IMR-90 (cell line): ENCODE data around the gene WFDC13. TPM values are rescaled to one million over a fixed set of nuclear protein-coding genes. Genes with fewer than 3 reads are reported as not detected.

Source experiments
- ATAC-seq: fragments of 200-7000 bp; cut with Tn5 transposase; 2 replicates; pipeline ENCODE4 v1.9.1; 2020; ENCODE audit warnings: low read depth, mild to moderate bottlenecking, moderate library complexity
- BruUV-seq: library from RNA; stranded (reverse); fragments of 400-500 nt; replicated peaks from 2 replicates; lab custom pipeline; 2021; lab: Mats Ljungman, UMichigan
- CTCF ChIA-PET: fragments of 300-600 bp; formaldehyde crosslinking; extraction: SDS; loops from one replicate; lab custom pipeline; 2021; ENCODE audit warnings: antibody characterized with exemption; lab: Yijun Ruan, JAX
- POLR2A ChIA-PET: fragments of 300-600 bp; sonication (Branson Sonifier 250); formaldehyde crosslinking; loops from one replicate; lab custom pipeline; 2022; ENCODE audit warnings: antibody characterized with exemption; ENCODE audit not compliant: unreplicated experiment; lab: Charles Lee
- DNase-seq: peaks from one replicate; pipeline ENCODE4 v3.0.0; 2013
- H2AFZ ChIP-seq: replicated peaks from 2 replicates; pipeline ENCODE3; 2013; ENCODE audit warnings: low read length, mild to moderate bottlenecking; ENCODE audit not compliant: poor library complexity
- H2AK5ac ChIP-seq: 2 replicates; pipeline ENCODE4 v1.6.1; 2013; ENCODE audit warnings: low read depth, low read length, inconsistent platforms
- H2AK9ac ChIP-seq: replicated peaks from 2 replicates; pipeline ENCODE3; 2013; ENCODE audit warnings: mild to moderate bottlenecking, low read depth, low read length, moderate library complexity; ENCODE audit not compliant: poor library complexity
- H2BK120ac ChIP-seq: 2 replicates; pipeline ENCODE4 v1.6.1; 2013; ENCODE audit warnings: low read depth, low read length, inconsistent platforms
- H2BK15ac ChIP-seq: 3 replicates; pipeline ENCODE4 v1.6.1; 2013; ENCODE audit warnings: low read depth, low read length, inconsistent platforms
- H2BK20ac ChIP-seq: 2 replicates; pipeline ENCODE4 v1.6.1; 2013; ENCODE audit warnings: low read depth, mild to moderate bottlenecking, inconsistent platforms, low read length, moderate library complexity
- H2BK5ac ChIP-seq: 2 replicates; pipeline ENCODE4 v1.6.1; 2013; ENCODE audit warnings: mild to moderate bottlenecking, low read depth, low read length, inconsistent platforms; ENCODE audit not compliant: poor library complexity, severe bottlenecking
- H3K14ac ChIP-seq: replicated peaks from 2 replicates; pipeline ENCODE4 v1.6.1; 2013; ENCODE audit warnings: low read depth, low read length, inconsistent platforms
- H3K18ac ChIP-seq: 2 replicates; pipeline ENCODE4 v1.6.1; 2013; ENCODE audit warnings: low read depth, low read length, control low read depth
- H3K23ac ChIP-seq: 2 replicates; pipeline ENCODE4 v1.6.1; 2013; ENCODE audit warnings: low read depth, low read length, inconsistent platforms
- H3K27ac ChIP-seq: 2 replicates; pipeline ENCODE4 v1.5.1; 2013; ENCODE audit warnings: mild to moderate bottlenecking, control low read depth, low read length; ENCODE audit not compliant: insufficient read depth
- H3K27me3 ChIP-seq: 2 replicates; pipeline ENCODE4 v1.6.1; 2013; ENCODE audit warnings: low read length; ENCODE audit not compliant: control insufficient read depth, insufficient read depth
- H3K36me3 ChIP-seq: 2 replicates; pipeline ENCODE4 v1.6.1; 2013; ENCODE audit warnings: low read length, mixed read lengths; ENCODE audit not compliant: control insufficient read depth, insufficient read depth
- H3K4ac ChIP-seq: 2 replicates; pipeline ENCODE4 v1.6.1; 2013; ENCODE audit warnings: low read depth, low read length, inconsistent platforms
- H3K4me1 ChIP-seq: 2 replicates; pipeline ENCODE4 v1.6.1; 2013; ENCODE audit warnings: low read length, mixed read lengths; ENCODE audit not compliant: control insufficient read depth, insufficient read depth
- H3K4me2 ChIP-seq: 2 replicates; pipeline ENCODE4 v1.6.1; 2013; ENCODE audit warnings: low read depth, mild to moderate bottlenecking, control low read depth, low read length, moderate library complexity
- H3K4me3 ChIP-seq: 2 replicates; pipeline ENCODE4 v1.5.1; 2013; ENCODE audit warnings: low read depth, mild to moderate bottlenecking, control low read depth, low read length, moderate library complexity; ENCODE audit not compliant: insufficient read depth
- H3K56ac ChIP-seq: 2 replicates; pipeline ENCODE4 v1.6.1; 2013; ENCODE audit warnings: low read length, inconsistent platforms; ENCODE audit not compliant: insufficient read depth; ENCODE audit errors: extremely low read depth
- H3K79me1 ChIP-seq, 2 experiments: 2 replicates each; pipeline ENCODE4 v1.6.1; 2013; ENCODE audit warnings: low read length in 2 of 2, inconsistent platforms in 1 of 2, low read depth in 1 of 2
- H3K9ac ChIP-seq: 2 replicates; pipeline ENCODE4 v1.6.1; 2013; ENCODE audit warnings: low read depth, low read length, control low read depth
- H3K9me1 ChIP-seq: 2 replicates; pipeline ENCODE4 v1.6.1; 2013; ENCODE audit warnings: low read length, inconsistent platforms; ENCODE audit not compliant: insufficient read depth
- H3K9me3 ChIP-seq: 2 replicates; pipeline ENCODE4 v1.6.1; 2013; ENCODE audit warnings: low read length; ENCODE audit not compliant: control insufficient read depth, insufficient read depth
- H4K20me1 ChIP-seq: 2 replicates; pipeline ENCODE4 v1.6.1; 2013; ENCODE audit warnings: low read length, inconsistent platforms; ENCODE audit not compliant: insufficient read depth
- H4K5ac ChIP-seq: 2 replicates; pipeline ENCODE4 v1.6.1; 2013; ENCODE audit warnings: mild to moderate bottlenecking, low read depth, low read length, control low read depth
- H4K8ac ChIP-seq, 2 experiments: 2 replicates each; pipeline ENCODE4 v1.6.1; 2013; ENCODE audit warnings: low read depth in 2 of 2, low read length in 2 of 2, control low read depth in 1 of 2, inconsistent platforms in 1 of 2
- H4K91ac ChIP-seq: 2 replicates; pipeline ENCODE4 v1.6.1; 2013; ENCODE audit warnings: low read depth, low read length, inconsistent platforms; ENCODE audit not compliant: insufficient read depth
- BHLHE40 ChIP-seq: fragments of 150-350 bp; IDR thresholded peaks from 2 replicates; pipeline ENCODE4 v1.6.1; 2016; ENCODE audit warnings: mild to moderate bottlenecking, low read depth, low read length
- CTCF ChIP-seq: conservative IDR thresholded peaks from 2 replicates; pipeline ENCODE4 v1.5.1; 2012; ENCODE audit warnings: mild to moderate bottlenecking, low read depth, low read length, improper control_type of control experiment
- ELK1 ChIP-seq: fragments of 150-350 bp; IDR thresholded peaks from 2 replicates; pipeline ENCODE4 v1.6.1; 2016; ENCODE audit warnings: low read depth, mild to moderate bottlenecking, low read length, moderate library complexity, borderline replicate concordance
- MAFK ChIP-seq: IDR thresholded peaks from 2 replicates; pipeline ENCODE4 v1.6.1; 2012; ENCODE audit warnings: low read depth, low read length, improper control_type of control experiment
- MXI1 ChIP-seq: IDR thresholded peaks from 2 replicates; pipeline ENCODE4 v1.6.1; 2012; ENCODE audit warnings: low read depth, mild to moderate bottlenecking, low read length, moderate library complexity, borderline replicate concordance
- NFE2L2 ChIP-seq: fragments of 150-350 bp; IDR thresholded peaks from 2 replicates; pipeline ENCODE4 v1.6.1; 2016; ENCODE audit warnings: low read depth, mild to moderate bottlenecking, low read length
- RCOR1 ChIP-seq: IDR thresholded peaks from 2 replicates; pipeline ENCODE4 v1.6.1; 2012; ENCODE audit warnings: mild to moderate bottlenecking, low read length, improper control_type of control experiment; ENCODE audit not compliant: insufficient replicate concordance
- RFX5 ChIP-seq: IDR thresholded peaks from 2 replicates; pipeline ENCODE4 v1.8.0; 2012; ENCODE audit warnings: low read depth, mild to moderate bottlenecking, low read length, moderate library complexity
- SMC3 ChIP-seq: fragments of 150-350 bp; IDR thresholded peaks from 2 replicates; pipeline ENCODE4 v1.6.1; 2016; ENCODE audit warnings: low read depth, mild to moderate bottlenecking, antibody characterized with exemption, low read length, moderate library complexity
- WGBS, 2 experiments: methylation state at CpG; one replicate each; pipeline versions ENCODE4 v1.1.5 to v1.1.7; 2013; ENCODE audit warnings: missing lambda C conversion rate in 2 of 2; ENCODE audit not compliant: insufficient read length in 1 of 2; ENCODE audit errors: extremely low coverage in 2 of 2; 5-methylcytosine and 5-hydroxymethylcytosine counted together
- dilution Hi-C: fragments of 300-500 bp; cut with HindIII; formaldehyde crosslinking; loops from one replicate; pipeline ENCODE4 v1.14.3; 2018; ENCODE audit warnings: low sequenced_read_pairs; ENCODE audit not compliant: unreplicated experiment
- in situ Hi-C: fragments of 300-500 bp; cut with MboI; formaldehyde crosslinking; loops from 3 replicates; pipeline ENCODE4 v1.14.3; 2019; ENCODE audit warnings: low sequenced_read_pairs, inconsistent platforms, mixed read lengths
- intact Hi-C: fragments of 100-400 bp; cut with micrococcal nuclease; formaldehyde crosslinking; loops from 2 replicates; pipeline ENCODE4 v1.10.0; 2022
- polyA plus RNA-seq, 3 experiments: library from polyadenylated mRNA; depleted of rRNA; stranded (reverse); fragments of >200 nt; gene quantifications; 2 replicates each; pipeline ENCODE4 v1.2.3, GENCODE V29; 2012; ENCODE audit warnings: low replicate concordance in 1 of 3
- total RNA-seq: library from RNA; depleted of rRNA; stranded (reverse); fragments of >200 nt; gene quantifications from 2 replicates; pipeline ENCODE4 v1.2.3, GENCODE V29; 2012

WFDC13 gene
- total and polyA plus RNA-seq, 2 of the 4 experiments (the other 2 are of a cell fraction) = not detected

GRCh38 chr20:45735552-45735951 is 33.7 kb downstream of the WFDC13 start:
- Histone ChIP-seq H3K4ac (no peak overlapping the region), H2BK15ac (no peak overlapping the region), H3K18ac (no peak overlapping the region), H3K9me3 (0 out of 2 replicates have a peak, but pooled peaks cover 2% of the 10 kb centered on the region), H2AK5ac (no peak overlapping the region), H3K56ac (no peak overlapping the region), H3K79me1 (no peaks in the 10 kb centered on the region), H3K4me1 (no peaks in the 10 kb centered on the region), H3K36me3 (no peaks in the 10 kb centered on the region), H2BK120ac (no peak overlapping the region), H3K27me3 (no peaks in the 10 kb centered on the region), H3K9me1 (no peaks in the 10 kb centered on the region), H3K27ac (no peak overlapping the region), H2AK9ac (no peak overlapping the region), H3K14ac (no peak overlapping the region), H2BK5ac (no peak overlapping the region), H4K8ac (no peak overlapping the region), H3K4me2 (no peak overlapping the region), H2AFZ (no peak overlapping the region), H4K20me1 (no peaks in the 10 kb centered on the region), H2BK20ac (no peak overlapping the region), H3K9ac (no peak overlapping the region), H3K23ac (no peak overlapping the region), H4K5ac (no peak overlapping the region), H4K91ac (no peak overlapping the region), H3K4me3 (no peak overlapping the region)
- ChIA-PET CTCF (no interaction called here), POLR2A (no interaction called here)
- in situ Hi-C loops (no loop called here), dilution Hi-C loops (no loop called here), intact Hi-C loops (no loop called here)
- TF ChIP-seq NFE2L2 (no peak), BHLHE40 (no peak), ELK1 (no peak), MXI1 (no peak), SMC3 (no peak), RCOR1 (no peak), MAFK (no peak), RFX5 (no peak), CTCF (no peak)
- no peak for ATAC-seq
- DNase-seq = no peak
- no CpG with 5 or more reads among the region's 8 CpGs for WGBS, 2 experiments
- BruUV-seq = no TSS peak
